HCT116 (cell line): ENCODE results near the gene SOX15. TPM values are rescaled to one million over a fixed set of nuclear protein-coding genes. Genes with fewer than 3 reads are reported as not detected.

Source experiments
- ATAC-seq: fragments of 200-7000 bp; cut with Tn5 transposase; 2 replicates; pipeline ENCODE4 v1.9.1; 2020; ENCODE audit warnings: mild to moderate bottlenecking, moderate library complexity
- BruUV-seq: library from RNA; stranded (reverse); fragments of 400-500 nt; replicated peaks from 2 replicates; lab custom pipeline; 2021; lab: Mats Ljungman, UMichigan
- CTCF ChIA-PET: fragments of 300-600 bp; sonication (Branson Sonifier 250); formaldehyde crosslinking; loops from one replicate; lab custom pipeline; 2021; ENCODE audit warnings: antibody characterized with exemption; lab: Charles Lee
- POLR2A ChIA-PET: fragments of 300-600, 350-600 bp; sonication (Branson Sonifier 250); formaldehyde crosslinking; loops from one replicate; lab custom pipeline; 2021; ENCODE audit warnings: antibody characterized with exemption; lab: Charles Lee
- RAD21 ChIA-PET, 2 experiments: fragments of 300-600 bp; sonication (Branson Sonifier 250); formaldehyde crosslinking; loops; one replicate each; lab custom pipeline; 2023; ENCODE audit warnings: low total read pairs in 2 of 2; ENCODE audit not compliant: uncharacterized antibody in 2 of 2, unreplicated experiment in 2 of 2, low non-redundant PET in 1 of 2; lab: Charles Lee
- DNase-seq: peaks from one replicate; pipeline ENCODE4 v3.0.0-alpha.2; 2010; ENCODE audit warnings: low read depth, low spot score
- H2AFZ ChIP-seq: fragments of 200-600 bp; shearing (Covaris generic), sonication (generic); 2 replicates; pipeline ENCODE4 v1.6.1; 2017; ENCODE audit warnings: low read depth, mixed run types, mixed read lengths, antibody characterized with exemption, low read length; ENCODE audit not compliant: poor library complexity, severe bottlenecking
- H3K27ac ChIP-seq: 2 replicates; pipeline ENCODE4 v1.5.1; 2012; ENCODE audit warnings: low read depth, low read length
- H3K27me3 ChIP-seq: fragments of 200-600 bp; sonication (generic); 2 replicates; pipeline ENCODE4 v1.6.1; 2016; ENCODE audit warnings: mixed run types, low read length, mixed read lengths; ENCODE audit not compliant: insufficient read depth
- H3K36me3 ChIP-seq, 2 experiments: fragments of 200-500 bp in 1 of 2; fragments of 200-600 bp in 1 of 2; sonication (Bioruptor generic) in 1 of 2; sonication (generic) in 1 of 2; 2 replicates each; pipeline versions ENCODE4 v1.5.1 to v1.6.1; 2014 to 2016; ENCODE audit warnings: low read length in 2 of 2, inconsistent platforms in 1 of 2, mixed read lengths in 1 of 2, mixed run types in 1 of 2; ENCODE audit not compliant: insufficient read depth in 2 of 2, control insufficient read depth in 1 of 2
- H3K4me1 ChIP-seq, 2 experiments: fragments of 200-600 bp in 1 of 2; sonication (generic) in 1 of 2; 2 replicates each; pipeline versions ENCODE4 v1.5.1 to v1.6.1; 2012 to 2017; ENCODE audit warnings: low read length in 2 of 2, inconsistent platforms in 1 of 2, mild to moderate bottlenecking in 1 of 2, mixed read lengths in 1 of 2, mixed run types in 1 of 2, moderate library complexity in 1 of 2; ENCODE audit not compliant: insufficient read depth in 2 of 2, control insufficient read depth in 1 of 2
- H3K4me2 ChIP-seq: fragments of 200-600 bp; sonication (generic); 2 replicates; pipeline ENCODE4 v1.6.1; 2017; ENCODE audit warnings: mixed run types, low read length, mixed read lengths
- H3K4me3 ChIP-seq, 2 experiments: fragments of 200-600 bp in 1 of 2; sonication (generic) in 1 of 2; replicated peaks in 1 of 2; 2 replicates each; pipeline ENCODE4 v1.5.1; 2011 to 2016; ENCODE audit warnings: low read length in 2 of 2, control low read depth in 1 of 2, low read depth in 1 of 2, mild to moderate bottlenecking in 1 of 2, mixed read lengths in 1 of 2, mixed run types in 1 of 2
- H3K79me2 ChIP-seq: fragments of 200-600 bp; sonication (generic); 2 replicates; pipeline ENCODE4 v1.6.1; 2017; ENCODE audit warnings: mild to moderate bottlenecking, mixed run types, low read length, moderate library complexity, mixed read lengths; ENCODE audit not compliant: insufficient read depth
- H3K9ac ChIP-seq: fragments of 200-600 bp; sonication (generic); 2 replicates; pipeline ENCODE4 v1.6.1; 2016; ENCODE audit warnings: low read length, mixed read lengths
- H3K9me2 ChIP-seq: fragments of 200-600 bp; sonication (generic), shearing (Covaris generic); 2 replicates; pipeline ENCODE4 v1.6.1; 2017; ENCODE audit warnings: mixed run types, mild to moderate bottlenecking, moderate library complexity; ENCODE audit not compliant: insufficient read depth
- H3K9me3 ChIP-seq, 2 experiments: fragments of 200-500 bp in 1 of 2; fragments of 200-600 bp in 1 of 2; sonication (Bioruptor generic) in 1 of 2; sonication (generic) in 1 of 2; 2 replicates each; pipeline ENCODE4 v1.6.1; 2014 to 2017; ENCODE audit warnings: low read length in 2 of 2, mixed read lengths in 2 of 2, inconsistent platforms in 1 of 2, low read depth in 1 of 2, mild to moderate bottlenecking in 1 of 2, mixed run types in 1 of 2, moderate library complexity in 1 of 2; ENCODE audit not compliant: control insufficient read depth in 1 of 2, insufficient read depth in 1 of 2
- H4K20me1 ChIP-seq: fragments of 200-600 bp; sonication (generic), shearing (Covaris generic); 2 replicates; pipeline ENCODE4 v1.6.1; 2017; ENCODE audit warnings: mixed run types, mild to moderate bottlenecking, moderate library complexity; ENCODE audit not compliant: insufficient read depth
- CBX3 ChIP-seq: IDR thresholded peaks from 2 replicates; pipeline ENCODE4 v1.6.1; 2012; ENCODE audit warnings: low read depth
- EGR1 ChIP-seq: IDR thresholded peaks from 2 replicates; pipeline ENCODE4 v1.6.1; 2012; ENCODE audit warnings: low read depth
- ELF1 ChIP-seq: IDR thresholded peaks from 2 replicates; pipeline ENCODE4 v1.6.1; 2012; ENCODE audit warnings: low read depth, borderline replicate concordance
- MAX ChIP-seq: IDR thresholded peaks from 2 replicates; pipeline ENCODE4 v1.6.1; 2012
- POLR2AphosphoS5 ChIP-seq: IDR thresholded peaks from 2 replicates; pipeline ENCODE4 v1.6.1; 2011; ENCODE audit warnings: mild to moderate bottlenecking, low read depth, low read length, moderate library complexity
- SP1 ChIP-seq: IDR thresholded peaks from 2 replicates; pipeline ENCODE4 v1.6.1; 2012; ENCODE audit warnings: low read depth
- TCF7L2 ChIP-seq: IDR thresholded peaks from 2 replicates; pipeline ENCODE4 v1.7.0; 2011; ENCODE audit warnings: borderline replicate concordance, inconsistent platforms; ENCODE audit not compliant: insufficient read depth, insufficient read length; ENCODE audit errors: extremely low read depth
- intact Hi-C: fragments of 100-400 bp; cut with micrococcal nuclease; formaldehyde crosslinking; loops from 2 replicates; pipeline ENCODE4 v1.10.0; 2022
- total RNA-seq: library from RNA; stranded (reverse); gene quantifications from one replicate; pipeline ENCODE4 v1.2.1, GENCODE V29; 2021; ENCODE audit not compliant: unreplicated experiment

SOX15 gene
- total RNA-seq, 1 experiment from 2014 or later = 0.69 TPM

DNA sequence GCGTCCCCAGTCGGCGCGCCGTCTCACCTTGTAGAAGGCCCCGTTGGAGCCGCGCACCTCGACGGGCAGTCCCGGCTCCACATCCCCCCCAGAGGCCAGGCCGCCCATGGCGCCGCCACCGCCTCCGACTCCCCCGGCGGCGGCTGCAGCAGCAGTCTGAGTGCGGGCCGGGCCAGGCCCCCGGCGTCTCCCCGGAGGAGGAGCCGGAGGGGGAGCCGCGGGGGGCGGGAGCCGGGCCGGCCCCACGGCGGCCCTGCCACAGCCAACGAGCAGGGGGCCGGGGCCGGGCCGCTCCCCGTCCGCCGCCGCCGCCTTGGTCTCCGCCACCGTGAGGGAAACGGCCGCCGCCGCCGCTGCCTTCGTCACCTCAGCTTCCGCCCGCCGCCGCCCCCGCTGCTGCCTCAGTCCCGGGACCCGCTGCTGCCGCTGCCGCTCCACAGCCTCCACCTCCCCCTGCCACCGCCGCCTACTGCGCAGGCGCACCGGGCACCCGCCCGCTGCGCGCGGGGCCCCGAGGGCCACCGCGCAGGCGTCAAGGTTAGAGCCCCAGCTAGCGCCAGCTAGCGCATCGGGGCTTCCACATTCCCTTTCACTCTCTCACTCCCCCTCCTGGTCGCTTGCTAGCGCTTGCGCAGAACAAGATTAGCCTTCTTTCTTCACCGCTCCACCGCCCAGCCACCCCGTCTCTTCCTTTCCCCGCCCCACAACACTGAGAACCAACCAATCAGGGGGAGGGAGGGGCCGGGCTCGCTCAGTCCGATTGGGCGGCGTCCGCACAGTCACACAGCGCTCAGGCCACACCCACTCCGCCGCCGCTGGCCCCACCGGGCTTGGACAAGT, 24.8 kb upstream of the SOX15 start, which contains the start of gene FXR2 (continued):
- peak; percentile 86 for TF ChIP-seq POLR2AphosphoS5

DNA sequence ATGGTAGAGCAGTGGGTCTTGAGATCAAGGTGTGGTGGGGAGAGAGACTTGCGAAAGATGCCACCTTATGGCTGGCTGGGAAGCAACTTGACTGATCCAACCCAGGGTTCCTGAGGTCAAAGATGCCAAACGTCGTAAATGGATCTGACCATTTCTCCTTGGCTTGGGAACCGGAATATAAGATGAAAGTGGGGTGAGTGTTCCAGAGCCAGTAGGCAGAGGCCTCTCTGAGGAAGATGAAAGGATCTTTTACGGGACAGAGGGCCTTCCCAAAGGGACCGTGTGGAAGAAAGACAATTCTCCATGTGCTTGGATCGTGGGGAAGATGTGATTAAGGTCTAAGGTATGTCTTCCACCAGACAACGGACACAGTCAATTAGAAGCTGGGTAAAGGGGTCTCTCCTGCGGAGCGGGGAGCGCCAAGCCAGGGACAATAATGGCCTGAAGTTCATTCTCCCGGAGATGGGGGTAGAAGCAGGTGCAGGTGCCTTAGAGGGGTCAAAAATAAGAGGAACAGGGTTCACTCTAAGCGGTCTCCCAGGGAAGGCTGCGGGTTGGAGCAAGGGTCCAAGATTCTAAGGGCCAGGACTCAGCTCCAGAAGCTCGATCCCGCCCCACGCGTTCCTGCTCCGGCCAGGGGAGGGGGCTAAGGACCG, 24.0 kb upstream of the SOX15 start:
- H3K36me3 ChIP-seq = peaks cover 7 to 17% of the 10 kb centered on the region in 2 experiments
- H3K27ac ChIP-seq = peak overlapping the region; percentile 96
- ChIA-PET CTCF (interaction anchor here (0.8 to 2.1 kb wide), 3 partner anchors 13 to 74 kb away, joined by 4 to 16 read pairs (median 8); partner anchors contain the start of genes SAT2, TP53 and WRAP53), POLR2A (interaction anchor here (2.3 to 2.5 kb wide), 2 partner anchors 14 to 74 kb away, joined by 15 to 27 read pairs; partner anchors contain the start of genes SAT2, TP53 and WRAP53), RAD21 (no interaction called here)
- no peaks in the 10 kb centered on the region for H3K9me3 ChIP-seq
- H2AFZ ChIP-seq = no peak overlapping the region
- intact Hi-C loops = loop anchor here (2.0 kb wide), 1 partner anchor 73 kb away; the partner anchor contains the start of gene TP53
- H3K4me3 ChIP-seq = peak overlapping the region; percentile 64 to 87
- H3K4me2 ChIP-seq = peak overlapping the region; percentile 86
- ATAC-seq = no peak
- H3K9ac ChIP-seq = peak overlapping the region; percentile 75
- DNase-seq = no peak
- no peaks in the 10 kb centered on the region for H3K27me3 ChIP-seq
- TF ChIP-seq EGR1 = no peak
- no peak for TF ChIP-seq TCF7L2
- TF ChIP-seq ELF1 = no peak
- no peak for TF ChIP-seq SP1
- TF ChIP-seq MAX = peak; percentile 39; the same call in 1 of the 2 replicates
- no peak for TF ChIP-seq CBX3
- TSS peak; percentile 51 for BruUV-seq
- no peaks in the 10 kb centered on the region for H3K9me2 ChIP-seq
- peaks cover 12 to 22% of the 10 kb centered on the region in 2 experiments for H3K4me1 ChIP-seq
- H4K20me1 ChIP-seq = 0 out of 2 replicates have a peak, but pooled peaks cover 3% of the 10 kb centered on the region
- H3K79me2 ChIP-seq = peaks cover 52% of the 10 kb centered on the region
